Pancreas (tissue), 10 donors: ENCODE measurements around the gene ARHGEF26. TPM values are rescaled to one million over a fixed set of nuclear protein-coding genes. Genes with fewer than 3 reads are reported as not detected.
A peak's percentile ranks its signal among the peaks of the same experiment; 100 is the strongest.

ENCODE experiments used
- ATAC-seq, 4 donors: fragments of 200-7000 bp; cut with Tn5 transposase; one replicate each; pipeline versions ENCODE4 v1.8.0 to v1.9.1; 2020; ENCODE audit warnings: mild to moderate bottlenecking in 4 of 4, moderate library complexity in 4 of 4
- DNase-seq, 6 donors: peaks; one replicate each; pipeline ENCODE4 v3.0.0-alpha.2; 2020
- FAIRE-seq: peaks from 2 replicates; lab custom pipeline; 2012; peaks lifted over from hg19 to GRCh38; lab: Jason Lieb, UNC
- H3K27ac ChIP-seq, 4 donors: fragments of 200-600 bp; sonication (generic); 1 replicate in 3 of 4; 2 replicates in 1 of 4; pipeline versions ENCODE4 v1.5.0 to v1.8.0; 2020
- H3K27me3 ChIP-seq, 4 donors: fragments of 200-600 bp; one replicate each; pipeline ENCODE4 v1.8.0; 2021
- H3K36me3 ChIP-seq, 3 donors: fragments of 200-600 bp; sonication (generic) in 1 of 3; one replicate each; pipeline versions ENCODE4 v1.5.0 to v1.8.0; 2020 to 2021
- H3K4me1 ChIP-seq, 3 donors: fragments of 200-600 bp; one replicate each; pipeline ENCODE4 v1.8.0; 2021
- H3K4me3 ChIP-seq, 4 donors: fragments of 200-600 bp; sonication (generic) in 2 of 4; one replicate each; pipeline versions ENCODE4 v1.5.0 to v1.8.0; 2020 to 2021
- H3K9me3 ChIP-seq, 4 donors: fragments of 200-600 bp; one replicate each; pipeline ENCODE4 v1.8.0; 2021
- CTCF ChIP-seq, 4 donors: fragments of 200-600 bp; sonication (generic) in 3 of 4; IDR thresholded peaks; one replicate each; pipeline versions ENCODE4 v1.5.0 to v1.8.0; 2021; ENCODE audit warnings: antibody characterized with exemption in 4 of 4
- WGBS, 2 donors: extraction: QIAGEN DNeasy Blood & Tissue Kit; methylation state at CpG; one replicate each; pipeline ENCODE4 v1.1.7; 2013; 5-methylcytosine and 5-hydroxymethylcytosine counted together
- intact Hi-C, 3 donors: fragments of 100-400 bp; cut with DNase I; formaldehyde crosslinking; loops; one replicate each; pipeline versions ENCODE4 v1.11.1 to v1.14.2; 2022
- polyA plus RNA-seq, 2 donors: library from polyadenylated mRNA; stranded (reverse); fragments of 200-250 nt; gene quantifications; one replicate each; pipeline ENCODE4 v1.2.3, GENCODE V29; 2013
- total RNA-seq, 6 donors: library from RNA; stranded (reverse); fragmentation: NEBNext Ultra II Directional in 4 of 6; extraction: Animal tissue kit (Norgen Biotek cat#: 25700) in 4 of 6; gene quantifications; one replicate each; pipeline versions ENCODE4 v1.2.1 to v1.2.4, GENCODE V29; 2021 to 2023
- donor health status: healthy with polysubstance abuse.
- donor health status: DM: no; HTN: no; CAD: no; lungs with moderate emphysema.
- donor health status: DM: no; HTN: no; CAD: no.
- donor health status: control.
- donor health status: control.
- donor health status: Bipolar disorder and iron deficiency.
- donor health status: DM: yes; HTN: yes; CAD: no.
- donor health status: DM: no; HTN: no; CAD: no.
- donor health status: DM: no; HTN: no; CAD: no.
- donor health status: DM: yes; HTN: yes; CAD: no.

Gene ARHGEF26
- total and polyA plus RNA-seq, 8 donors, result 2.7 to 6.5 (median 4.9) TPM

DNA sequence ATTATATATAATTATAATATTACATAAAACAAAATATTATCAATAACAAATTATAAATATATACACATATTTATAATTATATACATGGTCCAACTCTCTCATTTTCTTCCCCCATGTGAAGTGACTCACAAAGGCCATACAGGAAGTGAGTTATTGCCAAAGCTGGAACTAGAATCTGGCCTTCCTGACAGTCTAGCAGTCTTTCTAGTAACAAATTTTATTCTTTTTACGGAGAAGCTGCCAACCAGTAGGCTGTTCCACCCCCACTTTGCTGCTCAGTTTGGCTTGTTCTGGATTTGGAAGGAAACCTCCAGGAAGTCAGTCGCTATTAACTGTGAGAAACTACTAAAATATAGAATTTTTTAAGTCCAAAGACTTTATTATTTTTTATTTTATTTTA, 123.5 kb downstream of the ARHGEF26 start:
- ATAC-seq, result peak in 1 of 4 donors; percentile 34
- intact Hi-C loops, result no loop called here
- Histone ChIP-seq H3K27ac (no peak overlapping the region), H3K4me3 (no peak overlapping the region), H3K36me3 (no peaks in the 10 kb centered on the region), H3K27me3 (no peaks in the 10 kb centered on the region), H3K9me3 (no peaks in the 10 kb centered on the region), H3K4me1 (peaks cover 0 to 6% (median 0%) of the 10 kb centered on the region in 3 donors)
- WGBS, 2 donors, result 82 to 85% methylated on average over 2 of the region's 2 CpGs
- no peak for FAIRE-seq
- TF ChIP-seq CTCF (IDR thresholded peaks at IDR 0.05), result no peak
- DNase-seq, result no peak

GRCh38 chr3:154247806-154248415, 126.7 kb downstream of the ARHGEF26 start:
- H3K27ac ChIP-seq, result peak overlapping the region in 2 of 4 donors; percentile 13 to 47
- DNase-seq (no peak), FAIRE-seq (no peak), ATAC-seq (peak in 3 of 4 donors; percentile 13 to 43 (median 37))
- H3K27me3 ChIP-seq, result no peaks in the 10 kb centered on the region
- intact Hi-C loops, result no loop called here
- H3K4me1 ChIP-seq, result peaks cover 0 to 6% (median 0%) of the 10 kb centered on the region in 3 donors
- no peak for TF ChIP-seq CTCF (IDR thresholded peaks at IDR 0.05)
- H3K36me3 ChIP-seq, result no peaks in the 10 kb centered on the region
- 73 to 75% methylated on average over 2 of the region's 2 CpGs for WGBS, 2 donors
- no peak overlapping the region for H3K4me3 ChIP-seq
- no peaks in the 10 kb centered on the region for H3K9me3 ChIP-seq

DNA sequence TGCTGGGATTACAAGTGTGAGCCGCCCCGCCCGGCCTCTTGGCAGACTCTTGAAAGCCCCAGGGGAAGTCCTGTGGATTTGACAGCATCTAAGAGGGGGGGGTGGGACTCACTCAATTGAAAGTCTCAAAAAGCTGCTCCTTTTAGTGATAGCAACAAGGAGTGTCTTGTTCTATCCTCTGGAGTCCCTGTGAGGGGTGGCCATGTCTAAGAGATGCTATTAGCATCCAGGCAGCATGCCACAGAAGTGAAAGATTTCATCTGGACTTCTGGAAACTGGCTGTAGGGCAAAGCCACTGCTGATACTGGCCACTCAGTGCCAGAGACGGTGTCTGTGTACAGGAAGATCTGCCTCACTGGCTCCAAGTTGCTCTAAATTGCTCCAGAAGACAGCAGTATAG, 129.1 kb downstream of the ARHGEF26 start:
- no peak for ATAC-seq
- no peak for FAIRE-seq
- intact Hi-C loops, result loop anchor here in 2 of 3 donors (5.0 kb wide), 1 partner anchor 153 kb away; no protein-coding TSS in a partner anchor
- no peak for TF ChIP-seq CTCF (IDR thresholded peaks at IDR 0.05)
- H3K4me1 ChIP-seq, result peaks cover 0 to 6% (median 0%) of the 10 kb centered on the region in 3 donors
- peaks cover 0 to 8% (median 4%) of the 10 kb centered on the region in 3 donors for H3K36me3 ChIP-seq
- DNase-seq, result peak in 1 of 6 donors; percentile 39
- no peaks in the 10 kb centered on the region for H3K9me3 ChIP-seq
- H3K27me3 ChIP-seq, result no peaks in the 10 kb centered on the region
- no peak overlapping the region for H3K4me3 ChIP-seq
- no peak overlapping the region for H3K27ac ChIP-seq
- 97 to 98% methylated on average over 4 of the region's 4 CpGs for WGBS, 2 donors

- peaks cover 0 to 8% (median 8%) of the 10 kb centered on the region in 3 donors for H3K36me3 ChIP-seq
- no peak for TF ChIP-seq CTCF (IDR thresholded peaks at IDR 0.05)
- intact Hi-C loops, result loop anchor here in 2 of 3 donors (5.0 kb wide), 1 partner anchor 154 kb away; no protein-coding TSS in a partner anchor
- H3K4me1 ChIP-seq, result peaks cover 0 to 6% (median 0%) of the 10 kb centered on the region in 3 donors
- ATAC-seq, result no peak
- H3K27ac ChIP-seq, result no peak overlapping the region
- no peak for FAIRE-seq
- no peak for DNase-seq
- no peak overlapping the region for H3K4me3 ChIP-seq
- WGBS, 2 donors, result 46 to 49% methylated on average over 3 of the region's 3 CpGs
- no peaks in the 10 kb centered on the region for H3K9me3 ChIP-seq
- H3K27me3 ChIP-seq, result no peaks in the 10 kb centered on the region
Measured at GRCh38 chr3:154251610-154252009, 130.4 kb downstream of the ARHGEF26 start.
